Sigmoid colon (tissue), 4 donors: Measurements from ENCODE around the gene CWC27.

Source experiments
- EP300 ChIP-seq, 4 donors: sonication (generic); formaldehyde crosslinking; IDR thresholded peaks; one replicate each; pipeline ENCODE4 v1.6.1; 2017; ENCODE audit warnings: antibody characterized with exemption in 4 of 4
- POLR2A ChIP-seq, 2 donors: fragments of 450-650 bp; IDR thresholded peaks; one replicate each; pipeline ENCODE4 v1.6.1; 2016; ENCODE audit warnings: antibody characterized with exemption in 2 of 2, mild to moderate bottlenecking in 2 of 2, moderate library complexity in 2 of 2
- POLR2AphosphoS5 ChIP-seq, 4 donors: sonication (generic); formaldehyde crosslinking; IDR thresholded peaks; one replicate each; pipeline ENCODE4 v1.6.1; 2017; ENCODE audit warnings: antibody characterized with exemption in 4 of 4
- TF ChIP-seq, protein P1 (sequence below), 4 experiments: fragments of 450-650 bp in 3 of 4; fragments of 200-600 bp in 1 of 4; IDR thresholded peaks; one replicate each; pipeline ENCODE4 v1.5.1; 2016 to 2019; ENCODE audit warnings: antibody characterized with exemption in 4 of 4, mild to moderate bottlenecking in 3 of 4, moderate library complexity in 2 of 4

DNA sequence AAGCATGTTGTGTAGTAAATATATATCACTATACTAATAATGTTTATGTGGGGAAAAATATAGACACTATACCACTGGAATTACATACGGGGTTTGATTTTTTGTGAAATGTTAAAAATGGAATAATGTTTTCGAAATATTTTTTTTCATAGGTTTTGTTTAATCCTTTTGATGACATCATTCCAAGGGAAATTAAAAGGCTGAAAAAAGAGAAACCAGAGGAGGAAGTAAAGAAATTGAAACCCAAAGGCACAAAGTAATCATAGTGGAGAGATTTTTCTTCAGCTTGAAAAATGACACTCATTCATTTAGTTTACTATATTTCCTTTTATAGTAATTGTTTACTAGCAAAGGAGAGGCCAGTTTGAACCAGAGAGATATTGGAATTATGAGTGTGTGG, 17.6 kb downstream of the CWC27 start:
- no peak for TF ChIP-seq EP300 (IDR thresholded peaks at IDR 0.05)
- TF ChIP-seq, protein P1, sequence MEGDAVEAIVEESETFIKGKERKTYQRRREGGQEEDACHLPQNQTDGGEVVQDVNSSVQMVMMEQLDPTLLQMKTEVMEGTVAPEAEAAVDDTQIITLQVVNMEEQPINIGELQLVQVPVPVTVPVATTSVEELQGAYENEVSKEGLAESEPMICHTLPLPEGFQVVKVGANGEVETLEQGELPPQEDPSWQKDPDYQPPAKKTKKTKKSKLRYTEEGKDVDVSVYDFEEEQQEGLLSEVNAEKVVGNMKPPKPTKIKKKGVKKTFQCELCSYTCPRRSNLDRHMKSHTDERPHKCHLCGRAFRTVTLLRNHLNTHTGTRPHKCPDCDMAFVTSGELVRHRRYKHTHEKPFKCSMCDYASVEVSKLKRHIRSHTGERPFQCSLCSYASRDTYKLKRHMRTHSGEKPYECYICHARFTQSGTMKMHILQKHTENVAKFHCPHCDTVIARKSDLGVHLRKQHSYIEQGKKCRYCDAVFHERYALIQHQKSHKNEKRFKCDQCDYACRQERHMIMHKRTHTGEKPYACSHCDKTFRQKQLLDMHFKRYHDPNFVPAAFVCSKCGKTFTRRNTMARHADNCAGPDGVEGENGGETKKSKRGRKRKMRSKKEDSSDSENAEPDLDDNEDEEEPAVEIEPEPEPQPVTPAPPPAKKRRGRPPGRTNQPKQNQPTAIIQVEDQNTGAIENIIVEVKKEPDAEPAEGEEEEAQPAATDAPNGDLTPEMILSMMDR (IDR thresholded peaks at IDR 0.05): no peak
- TF ChIP-seq POLR2A (IDR thresholded peaks at IDR 0.05): no peak
- no peak for TF ChIP-seq POLR2AphosphoS5 (IDR thresholded peaks at IDR 0.05)
